ENCODE results near the gene HDAC9.
"Not testable (repeated sequence)": the region's sequence is repeated elsewhere in the genome, so short reads cannot be mapped to it uniquely, and the experiment has no call there.

Gene HDAC9

GRCh38 chr7:18667466-18667865 lies 171.9 kb downstream of the HDAC9 start:
- DNase-seq, result no peak

- no peak for DNase-seq
Measured at GRCh38 chr7:18671176-18671575, 175.6 kb downstream of the HDAC9 start.

- no peak for DNase-seq
Measured at GRCh38 chr7:18675579-18675978, 180.0 kb downstream of the HDAC9 start.

GRCh38 chr7:18679261-18679660 lies 183.7 kb downstream of the HDAC9 start:
- no peak for DNase-seq

GRCh38 chr7:18680576-18680975 lies 185.0 kb downstream of the HDAC9 start:
- no peak for DNase-seq

- no peak for DNase-seq
Measured at GRCh38 chr7:18684916-18685315, 189.4 kb downstream of the HDAC9 start.

GRCh38 chr7:18685971-18686370 lies 190.4 kb downstream of the HDAC9 start:
- no peak for DNase-seq

GRCh38 chr7:18689551-18689950 lies 194.0 kb downstream of the HDAC9 start:
- no peak for DNase-seq

GRCh38 chr7:18693406-18693805 lies 197.9 kb downstream of the HDAC9 start:
- no peak for DNase-seq

GRCh38 chr7:18693816-18694215 lies 198.3 kb downstream of the HDAC9 start:
- DNase-seq, result no peak

GRCh38 chr7:18694484-18694883 lies 198.9 kb downstream of the HDAC9 start:
- DNase-seq, result no peak

- no peak for DNase-seq
Measured at GRCh38 chr7:18694911-18695310, 199.4 kb downstream of the HDAC9 start.

GRCh38 chr7:18698258-18698734 lies 202.7 kb downstream of the HDAC9 start:
- no peak for DNase-seq

- no peak for DNase-seq
Measured at GRCh38 chr7:18700147-18700546, 204.6 kb downstream of the HDAC9 start.

GRCh38 chr7:18702071-18702829 lies 206.7 kb downstream of the HDAC9 start:
- DNase-seq, result no peak

GRCh38 chr7:18703685-18704084 lies 208.1 kb downstream of the HDAC9 start:
- DNase-seq, result no peak

GRCh38 chr7:18706670-18707069 lies 211.1 kb downstream of the HDAC9 start:
- no peak for DNase-seq

GRCh38 chr7:18708204-18708603 lies 212.7 kb downstream of the HDAC9 start:
- no peak for DNase-seq

- DNase-seq, result no peak
Measured at GRCh38 chr7:18715988-18716387, 220.4 kb downstream of the HDAC9 start.

GRCh38 chr7:18721429-18721828 lies 225.9 kb downstream of the HDAC9 start:
- DNase-seq, result no peak

- DNase-seq, result no peak
Measured at GRCh38 chr7:18724318-18724717, 228.8 kb downstream of the HDAC9 start.

GRCh38 chr7:18727115-18727870 lies 231.7 kb downstream of the HDAC9 start:
- no peak for DNase-seq

GRCh38 chr7:18736012-18736411 lies 240.5 kb downstream of the HDAC9 start:
- DNase-seq, result not testable (repeated sequence)

GRCh38 chr7:18740579-18740988 lies 245.0 kb downstream of the HDAC9 start:
- no peak for DNase-seq

Measured in SIG-M5 (cell line).